Fibroblast of skin of back (primary cell): ENCODE results near the gene CAMK1D.
"Not testable (repeated sequence)": the region's sequence is repeated elsewhere in the genome, so short reads cannot be mapped to it uniquely, and the experiment has no call there.

Source experiments
- DNase-seq: peaks from one replicate; pipeline ENCODE4 v3.0.0-alpha.2; 2013

Gene CAMK1D

DNA sequence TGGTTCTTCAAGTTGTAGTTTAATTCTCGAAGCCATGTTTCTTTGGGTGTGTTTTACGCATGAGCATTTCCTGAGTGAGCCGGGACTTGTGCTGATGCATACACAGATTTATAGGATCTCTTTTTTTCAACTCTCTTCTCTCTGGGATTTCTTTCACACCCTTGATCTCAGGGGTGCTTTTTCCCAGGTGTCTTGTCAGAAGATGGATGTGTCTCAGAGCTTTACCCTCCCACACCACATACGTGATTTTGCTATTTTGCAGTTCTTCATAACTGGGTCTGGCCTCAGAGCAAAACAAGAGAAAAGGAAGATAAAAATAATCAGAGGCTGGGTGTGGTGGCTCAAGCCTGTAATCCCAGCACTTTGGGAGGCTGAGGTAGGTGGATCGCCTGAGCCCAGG, 177.0 kb downstream of the CAMK1D start:
- DNase-seq = no peak

GRCh38 chr10:12529976-12530375, 180.6 kb downstream of the CAMK1D start:
- no peak for DNase-seq

- no peak for DNase-seq
Measured at GRCh38 chr10:12531305-12532220, 182.2 kb downstream of the CAMK1D start.

GRCh38 chr10:12533151-12533550, 183.8 kb downstream of the CAMK1D start:
- no peak for DNase-seq

- DNase-seq = no peak
Measured at GRCh38 chr10:12533723-12534122, 184.4 kb downstream of the CAMK1D start.

GRCh38 chr10:12534824-12535223, 185.5 kb downstream of the CAMK1D start:
- DNase-seq = peak; percentile 17

- no peak for DNase-seq
Measured at GRCh38 chr10:12535656-12536055, 186.3 kb downstream of the CAMK1D start.

DNA sequence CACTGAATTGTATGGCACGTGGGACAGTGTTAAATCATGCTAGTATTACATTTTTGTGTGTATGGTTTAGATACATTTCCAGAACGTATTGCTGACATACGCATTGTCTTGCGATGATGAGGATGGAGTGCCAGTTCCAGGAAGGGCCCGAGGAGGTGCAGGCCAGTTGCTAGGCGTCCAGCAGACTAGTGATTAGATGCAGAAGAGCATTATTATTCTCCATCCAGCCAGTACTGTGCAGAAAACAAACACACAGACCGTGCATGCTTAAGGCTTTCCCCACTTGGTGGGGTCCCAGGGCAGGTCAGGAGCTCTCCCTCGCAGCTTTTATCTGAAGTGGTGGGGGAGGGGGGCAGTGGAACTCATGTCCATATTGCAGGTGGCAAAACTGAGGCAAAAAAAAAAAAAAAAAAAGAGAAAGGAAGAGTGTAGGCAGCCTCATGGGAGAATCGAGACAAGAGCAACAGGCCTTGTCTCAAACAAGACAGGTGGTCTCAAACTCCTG, 189.2 kb downstream of the CAMK1D start:
- no peak for DNase-seq

GRCh38 chr10:12539350-12540164, 190.2 kb downstream of the CAMK1D start:
- DNase-seq = no peak

- peak; percentile 38 for DNase-seq
Measured at GRCh38 chr10:12540341-12540781, 191.0 kb downstream of the CAMK1D start.

GRCh38 chr10:12541446-12542067, 192.2 kb downstream of the CAMK1D start:
- no peak for DNase-seq

DNA sequence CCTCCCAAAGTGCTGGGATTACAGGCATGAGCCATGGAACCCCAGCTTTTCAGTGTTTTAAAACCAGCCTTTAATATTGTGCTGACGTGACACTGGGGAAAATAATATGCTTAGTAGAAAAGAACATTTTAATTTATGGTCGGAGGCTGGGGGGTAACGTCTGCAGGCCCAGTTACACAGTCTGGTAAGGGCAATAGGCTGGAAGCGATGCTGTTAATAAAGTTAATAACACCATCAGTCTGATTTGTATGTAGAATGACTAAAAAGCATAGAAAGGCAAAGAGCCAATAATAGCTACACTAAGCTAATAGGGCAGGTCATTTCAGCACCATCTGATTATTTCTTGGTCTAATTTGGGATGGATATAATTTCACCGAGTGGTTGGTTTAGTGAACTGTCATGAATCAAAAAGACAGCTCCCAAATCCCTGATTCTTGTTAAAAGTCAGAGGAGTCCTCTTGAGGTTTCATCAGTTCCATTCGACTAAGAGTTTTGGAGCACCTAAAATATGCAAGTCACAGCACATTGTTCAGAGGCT, 192.9 kb downstream of the CAMK1D start:
- no peak for DNase-seq

DNA sequence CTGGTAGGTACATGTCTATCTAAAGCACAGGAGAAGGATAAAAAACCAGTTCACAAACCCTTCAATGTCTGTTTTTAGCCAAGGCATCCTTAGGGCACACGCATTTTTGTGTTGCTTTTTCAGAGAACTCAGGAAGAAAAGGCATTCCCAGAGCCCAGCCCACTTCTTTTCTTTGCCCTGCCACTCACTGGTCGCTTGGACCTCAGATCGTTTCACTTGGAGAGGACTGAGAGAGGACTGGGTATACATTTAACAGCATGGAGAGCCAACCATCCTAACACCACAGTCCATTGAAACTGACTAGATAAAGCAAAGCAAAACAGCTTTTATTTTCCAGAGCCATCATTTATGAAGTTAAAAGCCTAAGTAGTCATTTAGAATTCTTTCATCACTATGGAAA, 194.2 kb downstream of the CAMK1D start:
- no peak for DNase-seq

DNA sequence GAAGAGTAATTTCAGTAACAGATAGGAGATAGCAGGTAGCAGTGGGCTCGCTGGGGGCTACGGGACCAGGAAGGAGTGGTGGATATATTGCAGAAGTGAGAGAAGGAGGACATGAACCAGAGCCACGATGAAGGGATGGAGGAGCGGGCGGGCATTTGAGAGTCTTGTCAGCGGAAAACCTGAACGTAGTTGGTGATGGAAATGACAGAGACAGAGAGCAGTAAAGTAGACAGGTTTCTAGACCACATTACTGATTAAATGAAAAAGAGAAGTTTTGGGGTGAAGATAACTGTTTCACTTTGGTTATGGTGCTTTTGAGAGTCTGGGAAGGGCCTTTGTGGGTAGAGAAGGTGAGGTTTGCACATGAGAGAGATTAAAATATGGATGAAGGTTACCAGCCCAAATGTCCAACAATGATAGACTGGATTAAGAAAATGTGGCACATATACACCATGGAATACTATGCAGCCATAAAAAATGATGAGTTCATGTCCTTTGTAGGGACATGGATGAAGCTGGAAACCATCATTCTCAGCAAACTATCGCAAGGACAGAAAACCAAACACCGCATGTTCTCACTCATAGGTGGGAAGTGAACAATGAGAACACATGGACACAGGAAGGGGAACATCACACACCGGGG, 196.9 kb downstream of the CAMK1D start:
- DNase-seq = not testable (repeated sequence)

DNA sequence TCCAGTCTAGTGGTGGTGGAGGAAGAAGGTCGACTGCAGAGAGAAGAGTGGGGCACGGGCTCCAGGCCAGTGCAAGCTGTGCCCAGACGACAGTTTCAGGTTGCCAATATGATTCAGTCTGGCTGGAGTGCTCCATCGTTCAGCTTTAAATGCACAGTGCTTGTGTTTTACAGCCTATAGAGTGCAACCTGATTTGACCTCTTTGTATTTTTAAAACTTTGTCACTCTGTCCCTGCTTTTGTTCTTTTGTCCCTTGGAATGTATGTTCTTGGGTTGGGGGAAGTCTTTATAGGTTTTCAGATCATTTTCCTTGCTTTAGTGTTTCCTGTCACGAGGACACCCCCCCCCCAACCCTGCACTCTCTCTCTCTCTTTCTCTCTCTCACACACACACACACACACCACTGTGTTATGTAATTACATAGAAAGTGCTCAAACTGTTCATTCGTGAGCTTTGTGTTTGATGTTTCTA, 198.0 kb downstream of the CAMK1D start:
- DNase-seq = no peak

GRCh38 chr10:12549297-12549696, 199.9 kb downstream of the CAMK1D start:
- no peak for DNase-seq

DNA sequence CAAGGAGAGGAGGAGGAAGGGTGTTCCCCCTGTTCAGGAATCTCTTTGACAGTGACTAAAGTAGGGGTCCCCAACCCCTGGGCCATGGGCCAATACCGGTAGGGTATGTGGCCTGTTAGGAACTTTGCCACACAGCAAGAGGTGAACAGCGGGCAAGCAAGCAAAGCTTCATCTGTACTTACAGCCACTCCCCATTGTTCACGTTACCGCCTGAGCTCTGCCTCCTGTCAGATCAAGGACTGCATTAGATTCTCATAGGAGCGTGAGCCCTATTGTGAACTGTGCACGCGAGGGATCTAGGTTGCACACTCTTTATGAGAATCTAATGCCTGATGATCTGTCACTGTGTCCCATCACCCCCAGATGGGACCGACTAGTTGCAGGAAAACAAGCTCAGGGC, 201.6 kb downstream of the CAMK1D start:
- no peak for DNase-seq

DNA sequence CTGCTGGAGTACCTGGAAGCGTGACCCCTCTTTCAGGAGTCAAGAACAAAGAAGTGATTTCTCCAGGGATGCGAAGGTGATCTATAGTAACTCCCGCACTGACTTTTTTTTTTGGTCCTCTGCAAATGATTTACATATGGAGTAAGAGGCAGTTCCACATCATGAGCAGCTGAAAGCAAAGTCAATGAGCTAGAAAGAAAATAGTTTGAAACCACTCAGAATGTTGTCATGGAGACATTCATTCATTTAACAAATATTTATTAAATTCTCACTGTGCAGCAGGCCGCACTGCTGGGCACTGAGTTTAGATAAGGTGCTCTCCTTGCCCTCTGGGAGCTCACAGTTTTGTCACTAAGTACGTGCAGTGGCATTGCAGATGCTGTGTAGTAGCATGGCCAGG, 206.7 kb downstream of the CAMK1D start:
- no peak for DNase-seq

- no peak for DNase-seq
Measured at GRCh38 chr10:12559578-12560178, 210.3 kb downstream of the CAMK1D start.

DNA sequence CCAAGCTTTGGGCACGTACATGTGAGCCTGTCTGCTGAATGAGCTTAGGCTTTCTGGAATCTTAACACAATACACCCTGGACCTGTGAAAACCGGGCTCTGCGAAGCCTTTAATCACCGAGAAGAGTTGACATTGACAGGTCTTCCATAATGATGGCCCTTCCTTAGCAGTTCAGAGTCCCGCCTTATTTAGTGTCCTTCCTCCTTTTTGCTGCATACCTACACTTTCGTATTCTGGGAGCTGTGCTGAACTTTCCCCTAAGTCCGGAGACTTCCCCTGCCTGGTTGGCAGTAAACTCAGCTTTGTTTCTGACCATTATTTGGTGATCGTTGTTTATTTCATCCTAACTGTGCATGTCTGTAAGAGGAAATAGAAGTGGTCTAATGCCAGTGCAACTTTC, 212.0 kb downstream of the CAMK1D start:
- DNase-seq = no peak

DNA sequence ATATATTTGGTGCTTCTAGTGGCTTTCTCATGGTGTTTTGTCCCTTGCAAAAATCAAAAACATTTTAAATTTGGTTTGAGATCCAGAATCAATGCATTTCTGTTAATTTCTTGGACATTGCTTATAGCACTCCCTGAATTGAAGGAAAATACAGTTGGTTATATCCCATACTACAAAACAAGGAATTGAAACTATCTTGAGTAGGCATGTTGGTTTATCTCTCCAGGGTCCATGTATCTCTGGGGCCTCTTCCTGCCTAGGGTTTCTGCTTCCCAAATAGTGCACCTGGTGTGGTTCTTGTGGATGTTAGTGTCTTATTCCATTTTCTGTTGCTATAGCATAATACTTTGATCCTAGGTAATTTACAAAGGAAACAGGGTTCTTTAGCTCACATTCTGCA, 212.4 kb downstream of the CAMK1D start:
- no peak for DNase-seq

- no peak for DNase-seq
Measured at GRCh38 chr10:12563489-12563888, 214.1 kb downstream of the CAMK1D start.
